DMS 273 treated with DMSO at 0.1 percent for 48 hours (cell line): ENCODE results near the gene PAQR6.
"Not testable (repeated sequence)": the region's sequence is repeated elsewhere in the genome, so short reads cannot be mapped to it uniquely, and the experiment has no call there.

Experiments used
- DNase-seq: peaks from one replicate; lab custom pipeline; 2025; lab: John Stamatoyannopoulos, UW

Gene PAQR6

GRCh38 chr1:156230473-156230837 is 17.4 kb downstream of the PAQR6 start:
- DNase-seq: no peak

- DNase-seq: no peak
Measured at GRCh38 chr1:156229809-156230472, 17.9 kb downstream of the PAQR6 start.

- no peak for DNase-seq
Measured at GRCh38 chr1:156228501-156228900, 19.4 kb downstream of the PAQR6 start.

- no peak for DNase-seq
Measured at GRCh38 chr1:156226782-156227181, 21.1 kb downstream of the PAQR6 start.

- DNase-seq: no peak
Measured at GRCh38 chr1:156226116-156226538, 21.7 kb downstream of the PAQR6 start.

- DNase-seq: no peak
Measured at GRCh38 chr1:156225677-156226014, 22.2 kb downstream of the PAQR6 start.

GRCh38 chr1:156221986-156222692 is 25.7 kb downstream of the PAQR6 start:
- no peak for DNase-seq

GRCh38 chr1:156220226-156220625 is 27.6 kb downstream of the PAQR6 start:
- DNase-seq: no peak

GRCh38 chr1:156217871-156218270 is 30.0 kb downstream of the PAQR6 start:
- no peak for DNase-seq

GRCh38 chr1:156216361-156217086 is 31.3 kb downstream of the PAQR6 start:
- DNase-seq: not testable (repeated sequence)

- DNase-seq: no peak
Measured at GRCh38 chr1:156214024-156214748, 33.7 kb downstream of the PAQR6 start.

- DNase-seq: no peak
Measured at GRCh38 chr1:156213644-156213966, 34.3 kb downstream of the PAQR6 start.

- peak; percentile 95 for DNase-seq
Measured at GRCh38 chr1:156212833-156213643, 34.8 kb downstream of the PAQR6 start, which contains the start of gene PMF1. TSS of gene PMF1 (plus strand) at chr1:156213007. CDS start at chr1:156213016, 9 bp downstream.

- DNase-seq: no peak
Measured at GRCh38 chr1:156212130-156212529, 35.7 kb downstream of the PAQR6 start.

- no peak for DNase-seq
Measured at GRCh38 chr1:156211243-156211642, 36.6 kb downstream of the PAQR6 start.

- DNase-seq: no peak
Measured at GRCh38 chr1:156204686-156205085, 43.2 kb downstream of the PAQR6 start.

GRCh38 chr1:156203331-156203730 is 44.5 kb downstream of the PAQR6 start:
- no peak for DNase-seq

- no peak for DNase-seq
Measured at GRCh38 chr1:156200044-156200443, 47.8 kb downstream of the PAQR6 start.

- no peak for DNase-seq
Measured at GRCh38 chr1:156198831-156199349, 49.0 kb downstream of the PAQR6 start.

GRCh38 chr1:156196445-156196844 is 51.4 kb downstream of the PAQR6 start:
- DNase-seq: no peak

- DNase-seq: no peak
Measured at GRCh38 chr1:156195853-156196252, 52.0 kb downstream of the PAQR6 start.

GRCh38 chr1:156194300-156194652 is 53.6 kb downstream of the PAQR6 start:
- no peak for DNase-seq
